ENCODE results near the gene USP10. TPM values are rescaled to one million over a fixed set of nuclear protein-coding genes. Genes with fewer than 3 reads are reported as not detected.

Gene USP10
- total RNA-seq, 3 donors from 2014 or later = 118 to 142 (median 135) TPM

Other genes with a start within 250 kb of the USP10 start
- 1 to 10 TPM; 2.2 to 2.7 (median 2.4) TPM for gene MEAK7, start 195.3 kb upstream of the USP10 start, total RNA-seq
- gene COTL1, start 81.9 kb upstream of the USP10 start, total RNA-seq = 100 to 1,000 TPM; 209 to 331 (median 274) TPM
- gene KLHL36, start 51.5 kb upstream of the USP10 start, total RNA-seq = 10 to 100 TPM; 28.9 to 32.1 (median 31.0) TPM
- under 1 TPM; 0.11 to 0.57 (median 0.46) TPM for gene CRISPLD2, start 120.0 kb downstream of the USP10 start, total RNA-seq

Measured in activated T-cell treated with anti-CD3 and anti-CD28 coated beads, Interleukin-2, amount 50 U/mL, for 4 hours (primary cell).